Cardiac muscle cell (in vitro differentiated cells and primary cell): ENCODE results near the gene UVSSA. TPM values are rescaled to one million over a fixed set of nuclear protein-coding genes. Genes with fewer than 3 reads are reported as not detected.

Experiments
- DNase-seq, 2 donors: peaks; one replicate each; pipeline versions ENCODE4 v3.0.0 to v3.0.0-alpha.2; 2010 to 2017; ENCODE audit warnings: low read depth in 1 of 2, low spot score in 1 of 2
- H3K27ac ChIP-seq: fragments of 200-600 bp; sonication (generic); 2 replicates; pipeline ENCODE4 v1.5.1; 2016
- H3K27me3 ChIP-seq: fragments of 200-600 bp; sonication (generic); 2 replicates; pipeline ENCODE4 v1.6.0; 2016; ENCODE audit warnings: control low read depth
- H3K36me3 ChIP-seq: fragments of 200-600 bp; sonication (generic); 2 replicates; pipeline ENCODE4 v1.5.1; 2016; ENCODE audit warnings: control low read depth
- H3K4me1 ChIP-seq: fragments of 200-600 bp; sonication (generic); 2 replicates; pipeline ENCODE4 v1.8.1; 2017; ENCODE audit warnings: low read depth, mild to moderate bottlenecking, mixed run types
- H3K4me3 ChIP-seq: fragments of 200-600 bp; sonication (generic); 2 replicates; pipeline ENCODE4 v1.5.1; 2016; ENCODE audit warnings: mild to moderate bottlenecking
- H3K9me3 ChIP-seq: fragments of 200-600 bp; sonication (generic); 2 replicates; pipeline ENCODE4 v1.5.1; 2017; ENCODE audit warnings: low read depth, mild to moderate bottlenecking, control low read depth
- polyA plus RNA-seq: library from polyadenylated mRNA; unstranded; fragments of >200 nt; fragmentation: Nextera tagmentation; extraction: Ambion mirVana; gene quantifications from 2 replicates; pipeline ENCODE4 v1.2.1, GENCODE V29; 2016
- total RNA-seq: library from RNA; depleted of rRNA; stranded (reverse); fragments of >200 nt; gene quantifications from 2 replicates; pipeline ENCODE4 v1.2.3, GENCODE V29; 2016
- TF ChIP-seq, protein P1 (sequence below): IDR thresholded peaks from 2 replicates; pipeline ENCODE4 v1.5.1; 2012; ENCODE audit warnings: low read depth, mild to moderate bottlenecking, low read length

The UVSSA gene
- total and polyA plus RNA-seq, 2 experiments from 2014 or later: 7.2 to 14.1 TPM

DNA sequence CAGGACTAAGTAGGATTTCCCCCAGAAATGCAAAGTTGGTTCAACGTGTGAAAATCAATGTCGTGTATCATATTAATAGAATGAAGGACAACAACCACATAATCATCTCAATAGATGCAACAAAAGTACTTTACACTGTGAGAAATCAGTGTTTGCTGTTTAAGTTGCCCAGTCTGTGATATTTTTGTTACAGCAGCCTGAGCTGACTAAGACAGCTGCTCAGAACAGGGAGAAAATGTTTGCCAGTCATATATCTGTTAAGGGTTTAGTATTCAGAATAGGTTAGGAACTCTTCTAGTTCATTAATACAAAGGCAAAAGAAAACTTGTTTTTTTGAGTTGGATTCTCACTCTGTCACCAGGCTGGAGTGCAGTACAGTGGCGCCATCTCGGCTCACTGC lies 44.8 kb upstream of the UVSSA start:
- H3K4me1 ChIP-seq: no peaks in the 10 kb centered on the region
- H3K27ac ChIP-seq: no peak overlapping the region
- H3K36me3 ChIP-seq: no peaks in the 10 kb centered on the region
- H3K4me3 ChIP-seq: no peak overlapping the region
- TF ChIP-seq, protein P1, sequence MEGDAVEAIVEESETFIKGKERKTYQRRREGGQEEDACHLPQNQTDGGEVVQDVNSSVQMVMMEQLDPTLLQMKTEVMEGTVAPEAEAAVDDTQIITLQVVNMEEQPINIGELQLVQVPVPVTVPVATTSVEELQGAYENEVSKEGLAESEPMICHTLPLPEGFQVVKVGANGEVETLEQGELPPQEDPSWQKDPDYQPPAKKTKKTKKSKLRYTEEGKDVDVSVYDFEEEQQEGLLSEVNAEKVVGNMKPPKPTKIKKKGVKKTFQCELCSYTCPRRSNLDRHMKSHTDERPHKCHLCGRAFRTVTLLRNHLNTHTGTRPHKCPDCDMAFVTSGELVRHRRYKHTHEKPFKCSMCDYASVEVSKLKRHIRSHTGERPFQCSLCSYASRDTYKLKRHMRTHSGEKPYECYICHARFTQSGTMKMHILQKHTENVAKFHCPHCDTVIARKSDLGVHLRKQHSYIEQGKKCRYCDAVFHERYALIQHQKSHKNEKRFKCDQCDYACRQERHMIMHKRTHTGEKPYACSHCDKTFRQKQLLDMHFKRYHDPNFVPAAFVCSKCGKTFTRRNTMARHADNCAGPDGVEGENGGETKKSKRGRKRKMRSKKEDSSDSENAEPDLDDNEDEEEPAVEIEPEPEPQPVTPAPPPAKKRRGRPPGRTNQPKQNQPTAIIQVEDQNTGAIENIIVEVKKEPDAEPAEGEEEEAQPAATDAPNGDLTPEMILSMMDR: no peak
- H3K9me3 ChIP-seq: no peaks in the 10 kb centered on the region
- no peak for DNase-seq
- H3K27me3 ChIP-seq: no peaks in the 10 kb centered on the region

DNA sequence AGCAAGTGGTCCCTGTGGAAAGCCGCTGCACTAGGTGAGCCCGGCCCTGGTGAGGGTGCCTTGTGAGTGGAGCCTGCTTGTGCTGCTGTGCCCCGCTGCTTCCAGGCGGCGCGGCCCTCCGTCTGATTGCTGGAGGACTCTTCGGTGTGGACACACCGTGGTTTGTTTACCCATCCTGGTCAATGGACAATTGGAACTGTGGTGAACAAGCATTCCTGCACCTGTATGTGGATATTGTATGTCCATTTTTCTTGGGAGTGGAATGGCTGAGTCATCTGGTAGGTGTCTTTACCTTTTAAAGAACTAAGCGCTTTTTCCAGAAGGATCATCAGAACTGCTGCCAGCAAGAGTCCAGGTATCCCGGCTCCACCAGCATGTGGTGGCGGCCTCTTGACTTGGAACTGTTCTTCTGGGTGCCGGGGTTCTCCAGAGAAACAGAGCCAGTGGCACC lies 41.7 kb upstream of the UVSSA start:
- H3K27ac ChIP-seq: no peak overlapping the region

GRCh38 chr4:1305781-1306455 lies 41.1 kb upstream of the UVSSA start:
- no peaks in the 10 kb centered on the region for H3K27me3 ChIP-seq
- H3K36me3 ChIP-seq: no peaks in the 10 kb centered on the region
- H3K27ac ChIP-seq: no peak overlapping the region
- H3K9me3 ChIP-seq: no peaks in the 10 kb centered on the region
- no peak overlapping the region for H3K4me3 ChIP-seq
- TF ChIP-seq, protein P1: no peak
- DNase-seq: no peak
- peaks cover 7% of the 10 kb centered on the region for H3K4me1 ChIP-seq

More for the DNA sequence above, 41.7 kb upstream of the UVSSA start:
- TF ChIP-seq, protein P1: no peak
- Histone ChIP-seq H3K27me3 (no peaks in the 10 kb centered on the region), H3K36me3 (no peaks in the 10 kb centered on the region), H3K4me1 (peaks cover 7% of the 10 kb centered on the region), H3K4me3 (no peak overlapping the region), H3K9me3 (no peaks in the 10 kb centered on the region)
- no peak for DNase-seq

GRCh38 chr4:1307951-1308735 lies 38.9 kb upstream of the UVSSA start:
- H3K4me3 ChIP-seq: no peak overlapping the region
- peaks cover 7% of the 10 kb centered on the region for H3K4me1 ChIP-seq
- no peak for DNase-seq
- H3K27ac ChIP-seq: peak overlapping the region; percentile 97
- H3K36me3 ChIP-seq: peaks cover 2% of the 10 kb centered on the region
- no peaks in the 10 kb centered on the region for H3K9me3 ChIP-seq
- H3K27me3 ChIP-seq: no peaks in the 10 kb centered on the region
- TF ChIP-seq, protein P1: no peak

- peaks cover 7% of the 10 kb centered on the region for H3K4me1 ChIP-seq
- DNase-seq: peak; percentile 93 to 97
- peaks cover 13% of the 10 kb centered on the region for H3K36me3 ChIP-seq
- H3K9me3 ChIP-seq: no peaks in the 10 kb centered on the region
- H3K27me3 ChIP-seq: no peaks in the 10 kb centered on the region
- peak overlapping the region; percentile 97 for H3K27ac ChIP-seq
- TF ChIP-seq, protein P1: no peak
- H3K4me3 ChIP-seq: peak overlapping the region; percentile 10
Measured at GRCh38 chr4:1309261-1310010, 37.6 kb upstream of the UVSSA start.
